ENCODE results near the gene ETS2.

GRCh38 chr21:38822778-38823238 is 17.1 kb downstream of the ETS2 start:
- TF ChIP-seq POLR2A (IDR thresholded peaks at IDR 0.05) (no peak), EP300 (IDR thresholded peaks at IDR 0.05) (no peak), CTCF (IDR thresholded peaks at IDR 0.05) (no peak)

All from ovary (tissue), 3 donors.